NCI-H82 (cell line): Measurements from ENCODE around the gene SLC6A9.

Experiments used
- DNase-seq: peaks from one replicate; lab custom pipeline; 2025; lab: John Stamatoyannopoulos, UW

Gene SLC6A9

DNA sequence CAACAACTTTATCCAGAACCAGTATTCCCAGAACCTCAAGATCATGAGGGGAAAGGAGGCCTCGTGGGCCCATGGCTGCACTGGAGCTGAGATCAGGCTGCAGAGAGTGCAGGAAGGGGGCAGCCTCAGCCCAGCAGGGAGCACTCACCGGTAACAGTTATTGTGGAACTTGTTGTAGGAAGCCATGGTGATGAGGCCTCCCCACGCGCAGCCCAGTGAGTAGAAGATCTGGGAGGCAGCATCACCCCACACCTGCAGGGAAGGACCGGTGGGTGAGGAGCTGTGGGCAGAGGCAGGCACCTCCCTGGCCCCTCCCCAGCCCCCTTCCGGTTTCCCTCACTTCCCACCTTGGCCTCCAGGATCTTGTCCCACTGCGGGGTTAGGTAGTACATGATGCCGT, 29.1 kb downstream of the SLC6A9 start:
- no peak for DNase-seq

DNA sequence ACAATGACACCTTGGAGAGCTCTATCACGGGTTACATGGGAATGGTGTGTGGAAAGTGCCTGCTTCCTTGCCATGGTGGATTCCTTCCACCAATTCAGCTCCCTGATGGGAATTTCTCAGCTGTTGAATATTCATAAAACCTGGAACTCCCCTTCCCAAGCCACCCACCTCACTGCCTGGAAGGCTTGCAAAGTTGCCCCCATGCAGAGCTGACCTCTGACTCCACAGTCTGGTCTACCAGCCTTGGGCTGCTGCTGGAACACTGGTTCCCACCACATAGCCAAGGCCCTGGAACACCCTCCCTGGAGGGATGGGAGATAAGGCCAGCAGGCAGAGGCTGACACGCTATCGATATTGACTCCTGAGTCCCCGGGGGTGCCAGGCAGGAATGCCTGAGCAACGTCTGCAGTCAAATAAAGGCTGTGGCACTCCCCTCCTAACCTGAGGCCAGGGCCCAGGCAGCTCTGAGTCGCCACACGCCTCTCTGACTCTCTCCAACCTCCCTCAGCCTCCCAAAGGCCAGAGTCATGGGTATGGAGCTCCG, 31.1 kb downstream of the SLC6A9 start:
- DNase-seq, result no peak

DNA sequence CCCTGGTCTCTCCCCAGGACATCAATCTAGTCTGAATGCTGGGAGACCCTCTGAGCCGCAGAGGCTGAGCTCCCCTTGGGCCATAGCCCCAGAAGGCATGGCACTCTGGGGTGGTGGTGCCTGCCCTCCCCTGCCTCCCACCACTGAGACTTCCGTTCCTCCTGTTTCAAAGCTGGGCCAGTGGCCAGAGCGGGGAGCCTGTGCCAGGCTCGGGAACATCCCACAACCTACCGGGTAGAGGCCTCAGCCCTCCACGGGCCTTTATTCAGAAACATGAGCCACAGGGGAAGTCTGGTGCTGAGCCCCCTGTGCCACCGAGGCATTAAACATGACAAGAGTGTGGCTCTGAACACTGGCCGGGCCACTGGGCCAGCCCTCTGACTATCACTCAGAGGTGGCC, 31.8 kb downstream of the SLC6A9 start:
- no peak for DNase-seq

DNA sequence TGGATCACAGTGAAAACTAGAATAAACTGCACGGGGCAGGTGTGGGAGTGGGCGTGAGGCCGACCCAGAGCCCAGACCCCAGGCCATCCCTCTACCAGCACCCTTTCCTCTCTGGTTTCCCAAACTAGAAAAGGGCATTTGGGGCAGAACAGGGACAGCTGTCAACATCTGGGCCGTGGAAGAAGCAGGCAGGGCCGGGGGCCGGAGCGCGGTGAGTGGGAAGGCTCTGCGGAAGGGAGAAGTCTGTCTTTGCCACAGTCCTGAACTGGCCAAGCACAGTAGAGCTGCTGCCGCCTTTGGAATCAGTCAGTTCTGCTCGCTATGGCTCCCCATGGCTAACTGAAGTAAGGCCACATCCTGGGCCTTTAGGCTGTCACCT, 33.3 kb downstream of the SLC6A9 start:
- no peak for DNase-seq

DNA sequence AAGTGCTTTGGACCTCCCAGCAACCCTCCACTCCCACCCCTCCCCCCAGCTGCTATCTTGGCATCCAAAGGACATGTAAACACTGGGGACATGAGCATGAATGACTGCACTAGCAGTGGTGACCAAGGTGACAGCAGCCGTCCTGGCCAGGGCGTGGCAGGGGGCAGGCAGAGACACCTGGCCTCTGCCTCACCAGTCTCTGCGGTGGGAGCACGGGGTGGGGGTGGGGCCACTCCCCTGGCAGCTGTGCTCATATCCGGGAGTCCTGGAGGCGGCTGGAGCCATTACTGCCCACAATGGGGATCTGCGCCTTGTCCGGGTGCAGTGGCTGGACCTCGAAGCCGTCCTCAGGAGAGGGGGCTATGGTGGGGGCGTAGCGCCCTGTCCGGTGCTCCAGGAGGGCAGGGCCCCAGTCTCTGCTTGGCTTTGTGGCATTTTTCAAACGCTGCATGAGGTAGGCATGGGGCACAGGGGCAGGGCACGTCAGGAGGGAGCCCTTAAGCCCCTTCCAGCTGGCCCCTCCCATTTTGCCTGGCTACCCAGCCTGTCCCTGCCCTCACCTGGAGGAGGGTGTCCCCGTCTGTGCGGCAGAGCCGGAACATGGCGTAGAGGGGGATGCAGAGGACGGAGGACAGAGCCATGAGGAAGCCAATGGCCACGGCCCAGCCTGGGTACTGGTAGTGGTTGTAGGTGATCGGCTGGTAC, 33.8 kb downstream of the SLC6A9 start:
- no peak for DNase-seq

DNA sequence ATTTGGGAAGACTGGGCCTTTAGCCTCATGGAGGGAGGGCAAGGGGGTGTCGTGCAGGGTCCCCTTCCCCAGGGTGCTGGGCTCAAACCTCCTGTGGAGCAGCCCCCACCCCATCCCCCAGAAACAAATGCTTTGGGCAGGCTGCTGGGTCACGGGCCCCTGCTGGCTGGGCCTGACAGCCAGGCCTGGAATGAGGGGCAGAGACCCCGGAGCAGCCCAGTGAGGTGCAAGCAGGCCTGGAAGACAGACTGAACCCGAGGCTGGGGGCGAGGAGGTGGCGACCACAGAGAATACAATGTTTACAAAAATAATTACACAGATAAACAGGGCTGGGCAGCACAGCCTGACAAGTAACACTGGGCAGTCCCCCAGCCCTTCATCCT, 34.5 kb downstream of the SLC6A9 start:
- no peak for DNase-seq

DNA sequence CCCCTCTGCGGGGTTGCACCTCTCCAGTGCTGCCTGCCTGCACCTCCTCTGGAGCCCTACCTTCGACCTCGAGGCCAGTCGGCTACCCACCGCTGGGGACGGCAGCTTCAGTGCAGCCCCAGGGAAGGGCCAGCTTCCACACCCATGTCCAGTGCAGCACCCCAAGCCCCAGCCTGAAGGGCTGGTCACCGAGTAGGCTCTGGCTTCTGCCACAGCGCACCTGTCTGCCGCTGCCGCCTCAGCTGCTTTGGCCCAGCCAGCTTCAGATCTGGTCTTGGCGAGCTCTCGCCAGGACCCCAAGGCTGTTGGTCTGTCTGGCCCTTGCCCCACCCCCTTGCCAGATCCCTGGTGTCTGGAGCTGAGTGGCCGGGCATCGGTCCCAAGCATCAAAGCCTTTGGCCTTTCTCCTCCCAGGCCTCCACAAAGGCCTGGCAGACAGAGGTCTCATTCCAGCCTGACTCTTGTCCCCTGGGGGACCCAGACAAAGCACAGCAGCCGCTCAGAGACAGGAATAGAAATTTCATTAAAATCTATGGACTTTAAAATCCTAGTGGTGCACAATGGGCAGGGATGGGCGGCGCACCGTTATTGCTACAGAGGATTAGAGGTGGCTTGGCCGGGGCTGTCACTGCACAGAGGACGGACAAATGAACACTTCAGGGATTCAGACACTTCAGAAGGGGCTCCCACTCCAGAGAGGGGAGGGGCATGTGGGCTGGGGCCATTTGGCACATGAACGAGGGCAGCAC, 35.1 kb downstream of the SLC6A9 start:
- no peak for DNase-seq

DNA sequence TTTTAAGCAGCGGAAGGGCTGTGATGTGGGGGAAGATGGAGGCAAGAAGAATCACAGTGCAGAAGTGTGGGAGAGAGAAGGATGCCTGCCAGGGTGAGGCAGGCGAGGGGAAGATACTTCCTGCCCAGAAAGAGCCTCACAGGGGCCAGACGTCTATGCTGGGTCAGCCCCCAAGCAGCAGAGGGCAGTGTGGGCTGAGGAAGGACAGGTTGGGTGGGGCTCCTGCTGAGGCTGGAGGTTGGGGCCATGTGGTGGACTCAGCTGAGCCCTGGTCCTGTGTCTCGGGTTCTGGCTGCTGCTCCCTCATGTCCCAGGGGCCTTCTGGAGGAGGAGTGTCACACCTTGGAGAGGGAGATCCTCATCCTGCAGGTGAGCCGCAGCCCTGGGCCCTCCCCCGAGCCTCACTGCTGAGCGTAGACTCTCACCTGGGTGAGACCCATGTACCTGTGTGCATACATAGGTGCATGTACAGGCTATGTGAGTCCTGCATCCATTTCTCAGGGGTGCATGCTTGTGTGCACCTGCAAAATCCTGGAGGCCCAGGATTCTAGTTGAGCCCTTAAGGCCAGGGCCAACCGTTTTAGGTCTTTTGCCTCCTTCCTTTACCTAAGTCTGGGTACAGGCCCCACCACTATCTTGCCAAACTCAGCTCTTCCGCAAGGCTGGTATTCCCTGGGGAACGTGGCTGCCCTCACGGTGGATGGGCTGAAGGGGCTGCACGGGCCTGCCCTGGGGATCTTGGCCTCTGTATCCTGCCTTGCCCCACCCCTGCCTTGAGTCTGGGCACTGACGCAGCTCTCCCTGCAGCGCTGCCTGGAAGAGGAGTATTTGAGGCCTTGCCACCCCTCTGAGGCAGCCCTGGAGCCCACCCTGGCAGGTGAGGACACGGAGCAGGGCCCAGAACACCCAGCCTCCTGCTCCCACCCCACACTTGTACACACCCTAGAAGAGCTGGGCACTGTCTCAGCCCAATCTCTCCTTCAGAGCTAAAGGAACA, 36.2 kb downstream of the SLC6A9 start:
- peak; percentile 79 for DNase-seq

DNA sequence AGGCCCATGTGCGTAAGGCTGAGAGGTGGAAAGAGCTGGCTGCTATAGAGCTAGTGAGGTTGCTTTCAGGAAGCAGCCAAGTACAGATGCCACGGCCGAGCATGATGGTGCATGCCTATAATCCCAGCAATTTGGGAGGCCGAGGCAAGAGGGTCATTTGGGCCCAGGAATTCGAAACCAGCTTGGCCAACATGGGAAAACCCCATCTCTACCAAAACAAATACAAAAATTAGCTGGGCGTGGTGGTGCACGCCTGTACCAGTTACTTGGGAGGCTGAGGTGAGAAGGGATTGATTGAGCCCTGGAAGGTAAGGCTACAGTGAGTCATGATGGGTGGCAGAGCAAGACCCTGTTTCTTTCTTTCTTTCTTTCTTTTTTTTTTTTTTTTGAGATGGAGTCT, 37.2 kb downstream of the SLC6A9 start:
- no peak for DNase-seq

DNA sequence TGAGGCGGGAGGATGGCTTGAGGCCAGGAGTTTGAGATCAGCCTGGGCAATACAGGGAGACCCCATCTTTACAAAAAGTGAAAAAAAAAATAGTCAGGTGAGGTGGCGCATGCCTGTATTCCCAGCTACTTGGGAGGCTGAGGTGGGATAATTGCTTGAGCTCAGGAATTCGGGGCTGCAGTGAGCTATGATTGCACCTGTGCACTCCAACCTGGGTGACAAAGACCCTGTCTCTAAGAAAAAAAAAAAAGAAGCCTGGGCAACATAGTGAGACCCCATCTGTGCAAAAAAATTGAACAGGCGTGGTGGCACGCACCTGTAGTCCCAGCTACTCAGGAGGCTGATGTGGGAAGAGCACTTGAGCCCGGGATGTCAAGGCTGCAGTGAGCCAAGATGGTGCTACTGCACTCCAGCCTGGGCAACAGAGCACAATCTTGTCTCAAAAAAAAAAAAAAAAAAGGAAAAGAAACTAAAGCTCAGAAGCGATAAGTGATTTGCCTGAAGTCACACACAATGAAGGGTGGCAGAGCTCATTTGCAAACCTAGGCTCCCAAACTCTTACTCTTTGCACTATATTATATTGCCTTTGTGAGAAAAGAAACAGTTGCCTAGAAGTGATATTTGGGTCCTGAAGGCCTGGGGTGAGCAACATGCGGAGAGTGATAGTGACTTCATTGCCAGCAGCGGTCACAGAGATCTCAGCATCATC, 37.9 kb downstream of the SLC6A9 start:
- no peak for DNase-seq

DNA sequence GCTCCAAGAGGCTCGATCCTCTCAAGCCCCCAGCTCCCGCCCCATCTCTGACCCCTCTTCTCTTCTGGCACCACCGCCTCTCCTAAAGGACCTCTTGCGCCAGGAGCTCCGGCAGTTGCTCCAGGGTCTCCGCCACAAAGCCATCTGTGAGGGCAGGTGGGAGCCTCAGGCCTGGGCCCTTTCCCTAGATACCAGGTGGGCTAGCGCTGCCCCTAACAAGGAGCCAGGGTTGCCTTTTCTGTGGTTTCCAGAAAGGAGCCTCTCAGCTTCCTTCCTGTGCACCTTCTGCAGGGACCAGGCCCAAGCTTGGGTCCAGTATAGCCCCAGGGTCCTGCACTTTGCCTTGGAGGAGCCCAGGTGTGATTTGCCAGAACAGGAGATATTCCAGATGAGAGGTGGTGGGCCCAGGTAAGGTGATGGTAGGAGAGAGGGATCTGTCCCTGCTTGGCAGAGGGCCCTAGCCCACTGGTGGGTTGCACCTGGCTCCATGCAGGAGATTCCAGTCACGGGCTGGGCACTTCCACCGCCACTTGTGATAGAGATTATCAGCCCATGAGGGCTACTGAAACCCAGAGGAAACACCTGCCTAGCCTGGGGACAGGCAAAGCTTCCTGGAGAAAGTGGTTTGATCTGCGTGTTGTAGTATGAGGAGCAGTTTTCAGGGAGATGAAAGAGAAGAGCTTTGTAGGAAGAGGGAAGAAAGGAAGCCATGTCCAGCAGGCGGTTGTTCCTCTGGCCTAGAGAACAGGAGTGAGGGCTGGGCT, 38.8 kb downstream of the SLC6A9 start:
- DNase-seq, result no peak

DNA sequence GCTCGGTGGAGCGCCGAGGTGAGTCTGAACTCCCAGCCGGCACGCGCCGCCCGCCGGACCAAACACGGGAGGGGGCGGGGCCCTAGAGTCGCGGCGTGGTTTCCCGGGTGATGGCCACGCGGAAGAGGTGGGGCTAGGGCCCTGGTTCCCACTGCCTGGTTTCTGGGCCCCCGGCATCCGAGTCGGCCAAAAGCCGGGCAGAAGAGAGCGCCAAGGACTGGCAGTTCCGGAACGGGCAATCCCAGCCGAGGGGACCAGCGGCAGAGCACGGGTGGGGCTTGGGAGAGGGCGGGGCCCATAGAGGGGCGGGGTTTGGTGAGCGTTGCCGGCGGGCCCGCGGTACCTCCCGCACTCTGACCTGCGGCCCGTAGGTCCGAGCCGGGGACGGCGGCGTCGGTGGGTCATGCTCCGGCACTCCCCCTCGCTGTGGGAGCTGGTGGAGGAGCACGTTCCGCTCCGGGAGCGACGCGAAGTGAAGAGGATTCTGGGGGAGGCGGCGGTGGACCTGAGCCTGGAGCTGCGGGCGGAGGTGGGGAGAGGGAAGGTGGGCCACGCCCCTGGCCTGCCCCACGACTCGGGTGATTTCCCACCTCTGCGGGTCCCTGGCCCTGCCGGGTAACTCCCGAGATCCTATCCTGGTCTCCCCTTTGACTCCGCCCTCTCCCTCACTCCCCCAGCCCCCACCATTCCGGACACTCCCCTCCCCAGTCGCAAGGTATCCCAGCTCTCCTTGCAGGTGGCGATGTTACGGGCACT, 39.6 kb downstream of the SLC6A9 start, which contains the start of gene CCDC24:
Gene CCDC24, plus strand, starts transcription at position 124 of the 756 bp plus-strand sequence. Its CDS starts 280 bp downstream, at position 404.
- DNase-seq, result peak; percentile 83

DNA sequence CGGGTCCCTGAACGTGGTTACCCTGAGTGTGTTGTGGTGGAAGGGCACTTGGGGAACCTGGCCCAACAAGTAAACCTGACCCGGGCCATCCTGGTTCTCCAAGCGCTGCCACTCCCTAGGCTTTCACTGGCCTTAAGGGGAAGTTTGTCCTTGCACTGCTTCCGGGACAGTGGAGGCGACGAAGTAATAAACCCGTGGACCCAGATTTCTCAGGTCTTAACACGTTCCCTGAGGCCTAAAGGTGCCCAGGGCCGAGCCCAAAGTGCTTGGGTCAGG, 40.1 kb downstream of the SLC6A9 start:
- DNase-seq, result no peak

DNA sequence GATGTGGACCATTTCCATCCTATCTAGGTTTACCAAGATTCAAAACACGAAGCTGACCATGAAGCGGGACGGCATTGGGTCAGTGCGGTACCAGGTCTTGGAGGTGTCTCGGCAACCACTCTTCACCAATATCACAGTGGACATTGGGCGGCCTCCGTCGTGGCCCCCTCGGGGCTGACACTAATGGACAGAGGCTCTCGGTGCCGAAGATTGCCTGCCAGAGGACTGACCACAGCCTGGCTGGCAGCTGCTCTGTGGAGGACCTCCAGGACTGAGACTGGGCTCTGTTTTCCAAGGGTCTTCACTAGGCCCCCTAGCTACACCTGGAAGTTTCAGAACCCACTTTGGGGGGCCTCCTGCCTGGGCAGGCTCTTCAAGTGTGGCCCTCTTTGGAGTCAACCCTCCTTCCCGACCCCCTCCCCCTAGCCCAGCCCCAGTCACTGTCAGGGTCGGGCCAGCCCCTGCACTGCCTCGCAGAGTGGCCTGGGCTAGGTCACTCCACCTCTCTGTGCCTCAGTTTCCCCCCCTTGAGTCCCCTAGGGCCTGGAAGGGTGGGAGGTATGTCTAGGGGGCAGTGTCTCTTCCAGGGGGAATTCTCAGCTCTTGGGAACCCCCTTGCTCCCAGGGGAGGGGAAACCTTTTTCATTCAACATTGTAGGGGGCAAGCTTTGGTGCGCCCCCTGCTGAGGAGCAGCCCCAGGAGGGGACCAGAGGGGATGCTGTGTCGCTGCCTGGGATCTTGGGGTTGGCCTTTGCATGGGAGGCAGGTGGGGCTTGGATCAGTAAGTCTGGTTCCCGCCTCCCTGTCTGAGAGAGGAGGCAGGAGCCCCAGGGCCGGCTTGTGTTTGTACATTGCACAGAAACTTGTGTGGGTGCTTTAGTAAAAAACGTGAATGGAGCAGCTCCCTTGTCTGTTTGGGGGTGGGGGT, 40.7 kb downstream of the SLC6A9 start:
- peak; percentile 59 for DNase-seq

DNA sequence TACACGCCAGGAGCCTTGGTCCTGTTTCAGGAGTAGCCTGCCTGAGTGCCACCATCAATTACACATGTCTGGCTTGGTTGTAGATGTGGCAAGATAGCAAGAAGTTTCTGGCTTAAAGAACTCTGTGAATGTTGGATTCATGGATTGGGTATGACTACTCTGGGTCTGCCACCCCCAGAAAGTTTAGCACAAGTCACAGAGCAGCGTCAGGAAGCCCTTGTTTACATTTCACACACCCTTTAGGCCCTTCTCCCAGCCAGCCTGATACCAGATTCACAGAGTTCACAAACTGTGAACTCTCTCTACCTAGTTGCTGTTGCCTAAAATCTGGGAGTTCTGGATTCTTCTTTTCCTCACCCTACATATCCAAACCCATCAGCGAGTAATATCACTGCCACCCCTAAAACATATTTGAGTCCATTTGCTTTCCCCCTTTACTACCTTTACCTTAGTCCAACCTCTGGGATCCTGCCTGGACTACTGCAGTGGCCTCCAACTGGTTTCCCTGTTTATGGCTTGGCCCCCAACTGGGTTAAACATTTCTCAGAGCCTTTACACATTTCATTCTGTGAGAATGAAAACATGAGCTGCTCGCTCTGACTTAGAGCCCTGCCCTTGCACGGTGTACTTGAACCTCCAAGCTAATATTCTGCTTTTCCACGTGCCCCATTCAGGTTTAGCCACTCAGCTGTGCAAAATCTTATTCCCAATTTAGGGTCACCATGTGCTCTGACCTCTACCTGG, 43.9 kb downstream of the SLC6A9 start:
- DNase-seq, result no peak

DNA sequence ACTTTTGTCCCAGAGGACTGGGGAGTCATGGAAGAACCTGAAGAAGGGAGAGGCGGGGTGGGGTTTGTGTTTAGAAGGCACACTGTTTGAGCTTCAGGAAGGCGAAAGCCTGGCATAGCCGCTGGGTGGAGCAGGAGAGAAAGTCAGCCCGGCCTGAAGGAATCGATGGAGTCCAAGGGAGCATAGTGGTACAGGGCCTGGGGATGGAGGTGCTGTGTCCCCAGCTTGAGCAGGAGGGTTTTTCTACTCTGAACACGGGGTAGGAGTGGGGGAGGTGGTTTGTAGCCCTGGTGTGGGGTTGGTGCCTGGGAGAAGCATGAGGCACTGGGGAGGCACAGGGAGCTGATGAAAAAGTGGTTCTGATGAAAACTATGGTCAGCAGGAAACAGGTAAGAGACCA, 44.5 kb downstream of the SLC6A9 start:
- no peak for DNase-seq

DNA sequence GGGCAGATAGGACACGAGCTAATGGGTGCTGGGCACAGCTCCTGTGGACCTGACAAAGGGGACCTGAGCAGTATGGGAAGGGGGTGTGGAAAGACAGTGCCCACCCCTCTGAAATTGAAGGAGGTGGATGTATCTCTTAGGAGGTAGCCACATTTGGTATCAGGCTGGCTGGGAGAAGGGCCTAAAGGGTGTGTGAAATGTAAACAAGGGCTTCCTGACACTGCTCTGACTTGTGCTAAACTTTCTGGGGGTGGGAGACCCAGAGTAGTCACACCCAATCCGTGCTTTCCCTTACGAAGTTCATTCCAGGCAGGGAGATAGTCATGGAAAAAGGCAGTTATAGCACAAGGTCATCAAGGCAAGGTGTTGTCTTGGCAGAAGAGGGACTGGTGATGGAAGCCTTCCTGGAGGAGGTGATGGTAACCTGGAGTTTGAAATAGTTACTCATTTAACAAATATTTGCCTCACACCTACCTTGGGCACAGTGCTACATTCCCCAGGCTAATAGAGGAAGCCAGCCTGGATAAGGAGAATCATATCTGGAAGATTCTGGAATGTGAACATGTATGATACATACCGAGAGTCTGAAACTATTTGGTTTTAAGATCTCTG, 45.2 kb downstream of the SLC6A9 start:
- DNase-seq, result no peak

DNA sequence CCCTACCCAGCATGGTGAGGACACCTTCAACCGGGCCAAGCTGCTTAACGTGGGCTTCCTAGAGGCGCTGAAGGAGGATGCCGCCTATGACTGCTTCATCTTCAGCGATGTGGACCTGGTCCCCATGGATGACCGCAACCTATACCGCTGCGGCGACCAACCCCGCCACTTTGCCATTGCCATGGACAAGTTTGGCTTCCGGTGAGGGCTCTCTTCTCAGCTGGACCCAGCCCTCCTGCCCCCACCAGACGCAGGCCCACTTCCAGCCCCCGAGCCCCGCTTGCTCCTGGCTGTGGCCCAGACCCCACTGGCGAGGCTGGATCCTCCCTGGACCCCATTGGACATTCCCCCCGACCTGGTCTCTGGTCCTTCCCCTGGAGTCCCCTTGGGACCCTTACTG, 46.4 kb downstream of the SLC6A9 start:
- no peak for DNase-seq
